Measurements from ENCODE around the gene PDZD2. TPM values are rescaled to one million over a fixed set of nuclear protein-coding genes. Genes with fewer than 3 reads are reported as not detected.

The PDZD2 gene
- total RNA-seq, 1 donor from 2014 or later = 1.1 TPM

GRCh38 chr5:31921852-31922305 lies 282.9 kb downstream of the PDZD2 start:
- H4K20me1 ChIP-seq (ENCODE audit: low read depth) = no peaks in the 10 kb centered on the region
- no peak overlapping the region for H2AFZ ChIP-seq (replicated peaks)
- no peak overlapping the region for H3K9ac ChIP-seq
- no peak overlapping the region for H3K4me3 ChIP-seq
- DNase-seq (ENCODE audit: low spot score) = peak; percentile 49
- peaks cover 12% of the 10 kb centered on the region for H3K4me1 ChIP-seq
- H3K4me1 Mint-ChIP-seq = peaks cover 4% of the 10 kb centered on the region
- H3K36me3 ChIP-seq = no peaks in the 10 kb centered on the region
- H3K27me3 Mint-ChIP-seq (ENCODE audit: insufficient read depth, low read depth) = peaks cover 3% of the 10 kb centered on the region
- no peaks in the 10 kb centered on the region for H3K27me3 ChIP-seq
- H3K79me2 ChIP-seq (ENCODE audit: low read depth) = no peaks in the 10 kb centered on the region
- H3K4me2 ChIP-seq = no peak overlapping the region
- H3K4me3 Mint-ChIP-seq = no peak overlapping the region
- no peaks in the 10 kb centered on the region for H3F3A ChIP-seq (ENCODE audit: low read depth)
- TF ChIP-seq EZH2phosphoT487 (IDR thresholded peaks at IDR 0.05) (no peak), EZH2 (IDR thresholded peaks at IDR 0.05) (no peak), CTCF (IDR thresholded peaks at IDR 0.05) (no peak)
- H3K27ac Mint-ChIP-seq = no peak overlapping the region
- no peaks in the 10 kb centered on the region for H3K9me3 Mint-ChIP-seq
- no peaks in the 10 kb centered on the region for H3K36me3 Mint-ChIP-seq
- H3K27ac ChIP-seq = peak overlapping the region; percentile 23
- H3K9me3 ChIP-seq (ENCODE audit: low read depth) = no peaks in the 10 kb centered on the region

- no peaks in the 10 kb centered on the region for H3K9me3 ChIP-seq (ENCODE audit: low read depth)
- no peak overlapping the region for H3K4me3 ChIP-seq
- H3K27ac ChIP-seq = no peak overlapping the region
- peaks cover 7% of the 10 kb centered on the region for H3K4me1 ChIP-seq
- no peaks in the 10 kb centered on the region for H4K20me1 ChIP-seq (ENCODE audit: low read depth)
- no peak overlapping the region for H3K9ac ChIP-seq
- Mint-ChIP-seq H3K27ac (no peak overlapping the region), H3K4me3 (no peak overlapping the region), H3K27me3 (ENCODE audit: insufficient read depth, low read depth) (peaks cover 2% of the 10 kb centered on the region), H3K4me1 (peaks cover 6% of the 10 kb centered on the region), H3K36me3 (no peaks in the 10 kb centered on the region), H3K9me3 (no peaks in the 10 kb centered on the region)
- no peak overlapping the region for H2AFZ ChIP-seq (replicated peaks)
- no peak for DNase-seq (ENCODE audit: low spot score)
- no peaks in the 10 kb centered on the region for H3K27me3 ChIP-seq
- H3K4me2 ChIP-seq = no peak overlapping the region
- H3K79me2 ChIP-seq (ENCODE audit: low read depth) = no peaks in the 10 kb centered on the region
- no peaks in the 10 kb centered on the region for H3F3A ChIP-seq (ENCODE audit: low read depth)
- TF ChIP-seq CTCF (IDR thresholded peaks at IDR 0.05) (no peak), EZH2 (IDR thresholded peaks at IDR 0.05) (no peak), EZH2phosphoT487 (IDR thresholded peaks at IDR 0.05) (no peak)
- no peaks in the 10 kb centered on the region for H3K36me3 ChIP-seq
These were observed 285.1 kb downstream of the PDZD2 start for GRCh38 chr5:31924005-31924404.

- H3K9me3 Mint-ChIP-seq = no peaks in the 10 kb centered on the region
- peaks cover 13% of the 10 kb centered on the region for H3F3A ChIP-seq (ENCODE audit: low read depth)
- no peaks in the 10 kb centered on the region for H3K36me3 Mint-ChIP-seq
- no peak overlapping the region for H3K9ac ChIP-seq
- no peak overlapping the region for H3K4me3 ChIP-seq
- no peak overlapping the region for H2AFZ ChIP-seq (replicated peaks)
- H3K4me3 Mint-ChIP-seq = no peak overlapping the region
- peaks cover 11% of the 10 kb centered on the region for H3K4me1 ChIP-seq
- H3K9me3 ChIP-seq (ENCODE audit: low read depth) = no peaks in the 10 kb centered on the region
- no peak for TF ChIP-seq EZH2 (IDR thresholded peaks at IDR 0.05)
- no peak for TF ChIP-seq CTCF (IDR thresholded peaks at IDR 0.05)
- no peak overlapping the region for H3K27ac Mint-ChIP-seq
- H3K4me1 Mint-ChIP-seq = peaks cover 26% of the 10 kb centered on the region
- H3K79me2 ChIP-seq (ENCODE audit: low read depth) = no peaks in the 10 kb centered on the region
- H3K27me3 ChIP-seq = no peaks in the 10 kb centered on the region
- H4K20me1 ChIP-seq (ENCODE audit: low read depth) = no peaks in the 10 kb centered on the region
- no peaks in the 10 kb centered on the region for H3K36me3 ChIP-seq
- H3K27ac ChIP-seq = no peak overlapping the region
- no peak overlapping the region for H3K4me2 ChIP-seq
- DNase-seq (ENCODE audit: low spot score) = no peak
- H3K27me3 Mint-ChIP-seq (ENCODE audit: insufficient read depth, low read depth) = peaks cover 11% of the 10 kb centered on the region
These were observed 292.9 kb downstream of the PDZD2 start for GRCh38 chr5:31931874-31932273.

All from neural progenitor cell (in vitro differentiated cells).